Sigmoid colon (tissue), 4 donors: ENCODE results near the gene HIRIP3.

Experiments
- EP300 ChIP-seq, 4 donors: sonication (generic); formaldehyde crosslinking; IDR thresholded peaks; one replicate each; pipeline ENCODE4 v1.6.1; 2017; ENCODE audit warnings: antibody characterized with exemption in 4 of 4
- POLR2A ChIP-seq, 2 donors: fragments of 450-650 bp; IDR thresholded peaks; one replicate each; pipeline ENCODE4 v1.6.1; 2016; ENCODE audit warnings: antibody characterized with exemption in 2 of 2, mild to moderate bottlenecking in 2 of 2, moderate library complexity in 2 of 2
- POLR2AphosphoS5 ChIP-seq, 4 donors: sonication (generic); formaldehyde crosslinking; IDR thresholded peaks; one replicate each; pipeline ENCODE4 v1.6.1; 2017; ENCODE audit warnings: antibody characterized with exemption in 4 of 4
- TF ChIP-seq, protein P1 (sequence below), 4 experiments: fragments of 450-650 bp in 3 of 4; fragments of 200-600 bp in 1 of 4; IDR thresholded peaks; one replicate each; pipeline ENCODE4 v1.5.1; 2016 to 2019; ENCODE audit warnings: antibody characterized with exemption in 4 of 4, mild to moderate bottlenecking in 3 of 4, moderate library complexity in 2 of 4

DNA sequence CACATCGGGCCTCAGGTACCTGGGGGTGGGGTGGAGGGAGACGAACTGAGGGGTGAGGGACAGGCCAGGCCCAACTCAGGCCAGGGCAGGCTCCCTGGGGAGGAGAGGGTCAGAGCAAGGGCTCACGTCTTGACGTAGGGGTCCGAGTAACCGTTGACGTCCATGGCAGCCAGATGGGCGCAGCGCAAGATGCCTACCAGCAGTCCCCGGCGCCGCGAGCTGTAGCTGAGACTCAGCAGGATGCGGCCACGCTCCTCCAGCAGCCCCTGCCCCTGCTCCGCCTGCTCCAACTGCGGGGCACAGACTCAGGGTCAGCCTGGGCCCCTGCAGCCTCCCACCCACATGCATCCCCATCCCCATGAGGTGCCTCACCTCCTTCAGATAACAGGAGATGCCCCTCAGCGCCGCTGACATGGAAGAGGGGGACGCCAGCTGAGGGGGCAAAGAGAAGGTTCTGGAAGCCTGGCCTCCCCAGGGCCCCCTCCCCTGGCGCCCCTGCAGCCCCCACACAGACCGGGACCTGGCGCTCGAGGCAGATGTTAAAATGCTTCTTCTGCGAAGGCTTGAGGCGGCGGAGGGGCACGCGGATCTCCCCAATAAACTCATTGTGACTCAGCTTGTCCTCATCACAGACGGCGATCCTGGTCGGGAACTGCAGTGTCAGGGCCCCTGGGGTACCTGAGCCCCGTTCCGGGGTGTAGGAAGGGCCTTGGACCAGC lies 11.4 kb upstream of the HIRIP3 start:
- TF ChIP-seq, protein P1, sequence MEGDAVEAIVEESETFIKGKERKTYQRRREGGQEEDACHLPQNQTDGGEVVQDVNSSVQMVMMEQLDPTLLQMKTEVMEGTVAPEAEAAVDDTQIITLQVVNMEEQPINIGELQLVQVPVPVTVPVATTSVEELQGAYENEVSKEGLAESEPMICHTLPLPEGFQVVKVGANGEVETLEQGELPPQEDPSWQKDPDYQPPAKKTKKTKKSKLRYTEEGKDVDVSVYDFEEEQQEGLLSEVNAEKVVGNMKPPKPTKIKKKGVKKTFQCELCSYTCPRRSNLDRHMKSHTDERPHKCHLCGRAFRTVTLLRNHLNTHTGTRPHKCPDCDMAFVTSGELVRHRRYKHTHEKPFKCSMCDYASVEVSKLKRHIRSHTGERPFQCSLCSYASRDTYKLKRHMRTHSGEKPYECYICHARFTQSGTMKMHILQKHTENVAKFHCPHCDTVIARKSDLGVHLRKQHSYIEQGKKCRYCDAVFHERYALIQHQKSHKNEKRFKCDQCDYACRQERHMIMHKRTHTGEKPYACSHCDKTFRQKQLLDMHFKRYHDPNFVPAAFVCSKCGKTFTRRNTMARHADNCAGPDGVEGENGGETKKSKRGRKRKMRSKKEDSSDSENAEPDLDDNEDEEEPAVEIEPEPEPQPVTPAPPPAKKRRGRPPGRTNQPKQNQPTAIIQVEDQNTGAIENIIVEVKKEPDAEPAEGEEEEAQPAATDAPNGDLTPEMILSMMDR (IDR thresholded peaks at IDR 0.05): no peak
- TF ChIP-seq POLR2A (IDR thresholded peaks at IDR 0.05): no peak
- TF ChIP-seq POLR2AphosphoS5 (IDR thresholded peaks at IDR 0.05): no peak
- no peak for TF ChIP-seq EP300 (IDR thresholded peaks at IDR 0.05)
